ENCODE data around the gene FIZ1.

The FIZ1 gene

GRCh38 chr19:55563261-55563690 lies 36.0 kb downstream of the FIZ1 start:
- TF ChIP-seq FOXM1 (IDR thresholded peaks at IDR 0.05; ENCODE audit: borderline replicate concordance) (no peak), ARNT (IDR thresholded peaks at IDR 0.05) (no peak), FOXA1 (IDR thresholded peaks at IDR 0.05) (no peak), SUZ12 (IDR thresholded peaks at IDR 0.05) (no peak), ELF4 (IDR thresholded peaks at IDR 0.05) (no peak), TARDBP (IDR thresholded peaks at IDR 0.05) (no peak), LEF1 (IDR thresholded peaks at IDR 0.05; ENCODE audit: borderline replicate concordance) (no peak), CTBP1 (IDR thresholded peaks at IDR 0.05; ENCODE audit: borderline replicate concordance) (no peak), HDGF (IDR thresholded peaks at IDR 0.05; ENCODE audit: borderline replicate concordance) (no peak), L3MBTL2 (conservative IDR thresholded peaks at IDR 0.05) (no peak), ZNF384 (IDR thresholded peaks at IDR 0.05) (no peak), FOXK2 (IDR thresholded peaks at IDR 0.05) (no peak), PKNOX1 (IDR thresholded peaks at IDR 0.05) (no peak), SP1 (IDR thresholded peaks at IDR 0.05) (no peak), NFRKB (IDR thresholded peaks at IDR 0.05) (no peak), BHLHE40 (IDR thresholded peaks at IDR 0.05; ENCODE audit: borderline replicate concordance) (no peak)
- ChIA-PET POLR2A (no interaction called here), CTCF (no interaction called here)

GRCh38 chr19:55559684-55560083 lies 39.6 kb downstream of the FIZ1 start:
- no peak for DNase-seq (ENCODE audit: extremely low spot score)
- ChIA-PET POLR2A (no interaction called here), CTCF (no interaction called here)
- TF ChIP-seq HDGF (IDR thresholded peaks at IDR 0.05; ENCODE audit: borderline replicate concordance), result no peak
- no peak for TF ChIP-seq ELF4 (IDR thresholded peaks at IDR 0.05)
- no peak for TF ChIP-seq FOXK2 (IDR thresholded peaks at IDR 0.05)
- TF ChIP-seq ZNF384 (IDR thresholded peaks at IDR 0.05), result no peak
- no peak for TF ChIP-seq L3MBTL2 (conservative IDR thresholded peaks at IDR 0.05)
- no peak for TF ChIP-seq BHLHE40 (IDR thresholded peaks at IDR 0.05; ENCODE audit: borderline replicate concordance)
- no peak for TF ChIP-seq SUZ12 (IDR thresholded peaks at IDR 0.05)
- TF ChIP-seq SP1 (IDR thresholded peaks at IDR 0.05), result no peak
- TF ChIP-seq PKNOX1 (IDR thresholded peaks at IDR 0.05), result no peak
- TF ChIP-seq NFRKB (IDR thresholded peaks at IDR 0.05), result no peak

More at GRCh38 chr19:55563261-55563690, 36.0 kb downstream of the FIZ1 start:
- no peak for DNase-seq (ENCODE audit: extremely low spot score)

- DNase-seq (ENCODE audit: extremely low spot score), result no peak
- ChIA-PET POLR2A (no interaction called here), CTCF (no interaction called here)
- TF ChIP-seq SUZ12 (IDR thresholded peaks at IDR 0.05) (no peak), NFRKB (IDR thresholded peaks at IDR 0.05) (no peak), FOXK2 (IDR thresholded peaks at IDR 0.05) (no peak), PKNOX1 (IDR thresholded peaks at IDR 0.05) (no peak)
These were observed 44.6 kb downstream of the FIZ1 start for GRCh38 chr19:55554741-55555152.

GRCh38 chr19:55554302-55554701 lies 45.0 kb downstream of the FIZ1 start:
- ChIA-PET CTCF (no interaction called here), POLR2A (no interaction called here)
- no peak for DNase-seq (ENCODE audit: extremely low spot score)
- TF ChIP-seq L3MBTL2 (conservative IDR thresholded peaks at IDR 0.05), result no peak
- TF ChIP-seq ZNF384 (IDR thresholded peaks at IDR 0.05), result no peak
- TF ChIP-seq FOXA1 (IDR thresholded peaks at IDR 0.05), result no peak
- no peak for TF ChIP-seq LEF1 (IDR thresholded peaks at IDR 0.05; ENCODE audit: borderline replicate concordance)

GRCh38 chr19:55553217-55554182 lies 45.8 kb downstream of the FIZ1 start:
- TF ChIP-seq LEF1 (IDR thresholded peaks at IDR 0.05; ENCODE audit: borderline replicate concordance), result no peak
- no peak for TF ChIP-seq PKNOX1 (IDR thresholded peaks at IDR 0.05)
- no peak for TF ChIP-seq BHLHE40 (IDR thresholded peaks at IDR 0.05; ENCODE audit: borderline replicate concordance)
- TF ChIP-seq SP1 (IDR thresholded peaks at IDR 0.05), result no peak
- no peak for TF ChIP-seq ARNT (IDR thresholded peaks at IDR 0.05)
- TF ChIP-seq NFRKB (IDR thresholded peaks at IDR 0.05), result no peak
- TF ChIP-seq FOXM1 (IDR thresholded peaks at IDR 0.05; ENCODE audit: borderline replicate concordance), result no peak
- no peak for TF ChIP-seq CTBP1 (IDR thresholded peaks at IDR 0.05; ENCODE audit: borderline replicate concordance)
- TF ChIP-seq HDGF (IDR thresholded peaks at IDR 0.05; ENCODE audit: borderline replicate concordance), result no peak
- TF ChIP-seq L3MBTL2 (conservative IDR thresholded peaks at IDR 0.05), result no peak
- no peak for TF ChIP-seq SUZ12 (IDR thresholded peaks at IDR 0.05)
- no peak for TF ChIP-seq ELF4 (IDR thresholded peaks at IDR 0.05)
- TF ChIP-seq ZNF384 (IDR thresholded peaks at IDR 0.05), result no peak
- no peak for TF ChIP-seq FOXA1 (IDR thresholded peaks at IDR 0.05)
- TF ChIP-seq FOXK2 (IDR thresholded peaks at IDR 0.05), result no peak
- no peak for TF ChIP-seq TARDBP (IDR thresholded peaks at IDR 0.05)

More at GRCh38 chr19:55553217-55554182, 45.8 kb downstream of the FIZ1 start:
- CTCF ChIA-PET, result no interaction called here
- POLR2A ChIA-PET, result no interaction called here
- no peak for DNase-seq (ENCODE audit: extremely low spot score)

Measured in HEK293T (cell line).